CD4-positive, alpha-beta T cell (primary cell): ENCODE measurements around the gene WBP1L. TPM values are rescaled to one million over a fixed set of nuclear protein-coding genes. Genes with fewer than 3 reads are reported as not detected.

Experiments
- ATAC-seq: fragments of 200-7000 bp; cut with Tn5 transposase; one replicate; pipeline ENCODE4 v1.10.0; 2022; ENCODE audit warnings: mild to moderate bottlenecking; ENCODE audit not compliant: poor library complexity
- CTCF ChIA-PET: fragments of 350-600 bp; sonication (Branson Sonifier 250); formaldehyde crosslinking; loops from one replicate; lab custom pipeline; 2021; ENCODE audit warnings: antibody characterized with exemption, inconsistent platforms; lab: Charles Lee
- POLR2A ChIA-PET: fragments of 350-600 bp; sonication (Branson Sonifier 250); formaldehyde crosslinking; loops from one replicate; lab custom pipeline; 2021; ENCODE audit warnings: antibody characterized with exemption, inconsistent platforms; lab: Charles Lee
- DNase-seq, 14 experiments: peaks; one replicate each; pipeline ENCODE4 v3.0.0-alpha.2; 2013 to 2020; ENCODE audit warnings: mixed read lengths in 2 of 14
- H3K27ac ChIP-seq, 2 donors: one replicate each; pipeline versions ENCODE4 v1.5.1 to v1.7.0; 2013; ENCODE audit warnings: low read length in 2 of 2, low read depth in 1 of 2, mild to moderate bottlenecking in 1 of 2
- H3K27me3 ChIP-seq, 2 experiments: 1 replicate in 1 of 2; 2 replicates in 1 of 2; pipeline versions ENCODE4 v1.6.1 to v1.7.0; 2013; ENCODE audit warnings: low read length in 2 of 2, control low read depth in 1 of 2, mild to moderate bottlenecking in 1 of 2, moderate library complexity in 1 of 2; ENCODE audit not compliant: insufficient read depth in 2 of 2, control insufficient read depth in 1 of 2
- H3K36me3 ChIP-seq: one replicate; pipeline ENCODE4 v1.6.1; 2013; ENCODE audit warnings: low read length, control low read depth; ENCODE audit not compliant: insufficient read depth
- H3K4me1 ChIP-seq: one replicate; pipeline ENCODE4 v1.6.1; 2013; ENCODE audit warnings: low read length, control low read depth; ENCODE audit not compliant: insufficient read depth
- H3K4me3 ChIP-seq: one replicate; pipeline ENCODE4 v1.5.1; 2013; ENCODE audit warnings: mild to moderate bottlenecking, low read length, moderate library complexity
- H3K9me3 ChIP-seq, 2 experiments: 1 replicate in 1 of 2; 2 replicates in 1 of 2; pipeline versions ENCODE4 v1.6.1 to v1.7.0; 2013; ENCODE audit warnings: low read length in 2 of 2, mild to moderate bottlenecking in 2 of 2, control low read depth in 1 of 2, moderate library complexity in 1 of 2; ENCODE audit not compliant: control insufficient read depth in 1 of 2, insufficient read depth in 1 of 2
- H3K27ac Mint-ChIP-seq: one replicate; pipeline ENCODE4 v1.8.0; 2020; ENCODE audit warnings: mixed read lengths
- H3K27me3 Mint-ChIP-seq: one replicate; pipeline ENCODE4 v1.8.0; 2021; ENCODE audit warnings: mixed read lengths
- H3K36me3 Mint-ChIP-seq: one replicate; pipeline ENCODE4 v1.8.0; 2021; ENCODE audit warnings: low read depth, mixed read lengths
- H3K4me1 Mint-ChIP-seq: one replicate; pipeline ENCODE4 v1.8.0; 2021; ENCODE audit warnings: low read depth, mixed read lengths
- H3K4me3 Mint-ChIP-seq: one replicate; pipeline ENCODE4 v1.8.0; 2020; ENCODE audit warnings: mild to moderate bottlenecking, mixed read lengths
- H3K9me3 Mint-ChIP-seq: one replicate; pipeline ENCODE4 v1.8.0; 2020; ENCODE audit warnings: mixed read lengths
- CTCF ChIP-seq: fragments of 200-600 bp; IDR thresholded peaks from one replicate; pipeline ENCODE4 v1.8.0; 2022; ENCODE audit warnings: antibody characterized with exemption, mild to moderate bottlenecking
- intact Hi-C, 2 experiments: fragments of 100-400 bp; cut with DNase I in 1 of 2; cut with micrococcal nuclease in 1 of 2; formaldehyde crosslinking; loops; one replicate each; pipeline versions ENCODE4 v1.15.1 to v1.9.0; 2023 to 2025; cut with DNase I, micrococcal nuclease
- total RNA-seq, 174 experiments: library from RNA in 2 of 174; stranded (reverse) in 2 of 174; gene quantifications; one replicate each; pipeline ENCODE4 v1.2.3 and lab custom pipeline; 2021 to 2026

Gene WBP1L
- total RNA-seq, 2 experiments from 2014 or later: 6.1 to 6.5 TPM

- intact Hi-C loops: loop anchor here in 1 of 2 experiments (5.0 to 10.0 kb wide), 5 partner anchors 118 to 1505 kb away; partner anchors contain the start of genes ARMH3, BTRC, NT5C2 and WBP1L
- Mint-ChIP-seq H3K9me3 (no peaks in the 10 kb centered on the region), H3K27me3 (no peaks in the 10 kb centered on the region), H3K36me3 (peaks cover 53% of the 10 kb centered on the region), H3K4me1 (peaks cover 7% of the 10 kb centered on the region), H3K4me3 (no peak overlapping the region), H3K27ac (no peak overlapping the region)
- H3K27ac ChIP-seq: no peak overlapping the region
- H3K27me3 ChIP-seq: no peaks in the 10 kb centered on the region
- peaks cover 29% of the 10 kb centered on the region for H3K36me3 ChIP-seq
- CTCF ChIA-PET: no interaction called here
- peaks cover 4% of the 10 kb centered on the region for H3K4me1 ChIP-seq
- TF ChIP-seq CTCF: no peak
- H3K9me3 ChIP-seq: no peaks in the 10 kb centered on the region
- no peak for ATAC-seq
- POLR2A ChIA-PET: no interaction called here
- DNase-seq: no peak
- H3K4me3 ChIP-seq: no peak overlapping the region
Observed at GRCh38 chr10:102859911-102860310, 116.2 kb downstream of the WBP1L start.

- Mint-ChIP-seq H3K27me3 (peaks cover under 1% of the 10 kb centered on the region), H3K36me3 (peaks cover 48% of the 10 kb centered on the region), H3K4me1 (peaks cover under 1% of the 10 kb centered on the region), H3K27ac (no peak overlapping the region), H3K9me3 (no peaks in the 10 kb centered on the region), H3K4me3 (no peak overlapping the region)
- DNase-seq (no peak), ATAC-seq (no peak)
- Histone ChIP-seq H3K36me3 (peaks cover 32% of the 10 kb centered on the region), H3K27ac (no peak overlapping the region), H3K4me1 (no peaks in the 10 kb centered on the region), H3K27me3 (peaks cover 0 to 2% of the 10 kb centered on the region in 2 experiments), H3K4me3 (no peak overlapping the region), H3K9me3 (no peaks in the 10 kb centered on the region)
- no peak for TF ChIP-seq CTCF
- ChIA-PET POLR2A (no interaction called here), CTCF (interaction anchor here (1.1 kb wide), 1 partner anchor 149 kb away, joined by 4 read pairs; the partner anchor contains the start of gene SFXN2)
- intact Hi-C loops: no loop called here
Observed at GRCh38 chr10:102863660-102864059, 119.9 kb downstream of the WBP1L start.

- no peak overlapping the region for H3K27ac ChIP-seq
- H3K27ac Mint-ChIP-seq: no peak overlapping the region
- H3K27me3 ChIP-seq: peaks cover 11 to 17% of the 10 kb centered on the region in 2 experiments
- no peak overlapping the region for H3K4me3 Mint-ChIP-seq
- peaks cover 27% of the 10 kb centered on the region for H3K36me3 ChIP-seq
- no peaks in the 10 kb centered on the region for H3K9me3 ChIP-seq
- ChIA-PET POLR2A (no interaction called here), CTCF (no interaction called here)
- peaks cover 9% of the 10 kb centered on the region for H3K4me1 ChIP-seq
- no peak for TF ChIP-seq CTCF
- intact Hi-C loops: no loop called here
- H3K9me3 Mint-ChIP-seq: no peaks in the 10 kb centered on the region
- H3K27me3 Mint-ChIP-seq: peaks cover 15% of the 10 kb centered on the region
- no peak for DNase-seq
- H3K4me3 ChIP-seq: no peak overlapping the region
- peaks cover 33% of the 10 kb centered on the region for H3K36me3 Mint-ChIP-seq
- no peak for ATAC-seq
- H3K4me1 Mint-ChIP-seq: peaks cover 17% of the 10 kb centered on the region
Observed at GRCh38 chr10:102865620-102866019, 121.9 kb downstream of the WBP1L start.

Other genes with a start within 250 kb of the WBP1L start
- gene ACTR1A, start 241.2 kb upstream of the WBP1L start, total RNA-seq: 10 to 100 TPM; 43.3 to 46.3 TPM
- gene SUFU, start 240.0 kb upstream of the WBP1L start, total RNA-seq: 1 to 10 TPM; 6.7 to 7.3 TPM
- gene TRIM8, start 99.5 kb upstream of the WBP1L start, total RNA-seq: 10 to 100 TPM; 80.9 to 81.6 TPM
- gene ARL3, start 29.6 kb upstream of the WBP1L start, total RNA-seq: 1 to 10 TPM in 1 of 2 experiments, under 1 TPM in 1; 0.99 to 1.3 TPM
- 1 to 10 TPM; 6.4 to 7.6 TPM for gene SFXN2, start 29.3 kb upstream of the WBP1L start, total RNA-seq
- gene CYP17A1, start 93.5 kb downstream of the WBP1L start, total RNA-seq: not detected
- 10 to 100 TPM; 10.6 to 11.6 TPM for gene BORCS7, start 110.3 kb downstream of the WBP1L start, total RNA-seq
- gene AS3MT, start 125.5 kb downstream of the WBP1L start, total RNA-seq: under 1 TPM; 0.67 to 0.77 TPM
- gene CNNM2, start 174.3 kb downstream of the WBP1L start, total RNA-seq: 1 to 10 TPM; 8.4 to 8.9 TPM